Subcutaneous abdominal adipose tissue (tissue), 5 donors: Measurements from ENCODE around the gene IREB2.
"Not testable (repeated sequence)": the region's sequence is repeated elsewhere in the genome, so short reads cannot be mapped to it uniquely, and the experiment has no call there.

ENCODE experiments used
- H3K27ac ChIP-seq: one replicate; pipeline ENCODE4 v1.7.0; 2013; ENCODE audit warnings: low read depth, mild to moderate bottlenecking, inconsistent platforms, low read length, moderate library complexity
- H3K27me3 ChIP-seq, 5 donors: one replicate each; pipeline ENCODE4 v1.7.0; 2013; ENCODE audit warnings: low read length in 5 of 5, inconsistent platforms in 1 of 5; ENCODE audit not compliant: control insufficient read depth in 5 of 5, insufficient read depth in 4 of 5
- H3K36me3 ChIP-seq, 5 donors: one replicate each; pipeline ENCODE4 v1.7.0; 2013; ENCODE audit warnings: low read length in 5 of 5; ENCODE audit not compliant: control insufficient read depth in 5 of 5, insufficient read depth in 5 of 5
- H3K4me1 ChIP-seq, 5 donors: one replicate each; pipeline ENCODE4 v1.7.0; 2013; ENCODE audit warnings: low read length in 5 of 5, mild to moderate bottlenecking in 3 of 5, moderate library complexity in 1 of 5; ENCODE audit not compliant: control insufficient read depth in 5 of 5, insufficient read depth in 5 of 5
- H3K4me3 ChIP-seq, 5 donors: one replicate each; pipeline ENCODE4 v1.7.0; 2013; ENCODE audit warnings: low read length in 5 of 5, low read depth in 1 of 5
- H3K9ac ChIP-seq, 5 donors: one replicate each; pipeline ENCODE4 v1.7.0; 2013; ENCODE audit warnings: low read length in 5 of 5, mild to moderate bottlenecking in 4 of 5, moderate library complexity in 3 of 5
- H3K9me3 ChIP-seq, 5 donors: one replicate each; pipeline ENCODE4 v1.7.0; 2013; ENCODE audit warnings: low read length in 5 of 5; ENCODE audit not compliant: control insufficient read depth in 5 of 5
- donor health status: healthy.
- donor health status: healthy.
- donor health status: healthy.
- donor health status: healthy.
- donor health status: healthy.

The IREB2 gene

GRCh38 chr15:78537266-78537905 is 99.4 kb downstream of the IREB2 start:
- H3K4me1 ChIP-seq = peaks cover 4 to 23% (median 20%) of the 10 kb centered on the region in 5 donors
- no peaks in the 10 kb centered on the region for H3K27me3 ChIP-seq
- no peak overlapping the region for H3K4me3 ChIP-seq
- H3K9ac ChIP-seq = no peak overlapping the region
- no peaks in the 10 kb centered on the region for H3K9me3 ChIP-seq
- H3K36me3 ChIP-seq = peaks cover 0 to 3% (median 2%) of the 10 kb centered on the region in 5 donors
- no peak overlapping the region for H3K27ac ChIP-seq

GRCh38 chr15:78538358-78538757 is 100.3 kb downstream of the IREB2 start:
- H3K9ac ChIP-seq = no peak overlapping the region
- H3K4me1 ChIP-seq = peaks cover 4 to 27% (median 24%) of the 10 kb centered on the region in 5 donors
- no peak overlapping the region for H3K27ac ChIP-seq
- H3K9me3 ChIP-seq = no peaks in the 10 kb centered on the region
- H3K4me3 ChIP-seq = no peak overlapping the region
- peaks cover under 1 to 12% (median 9%) of the 10 kb centered on the region in 5 donors for H3K36me3 ChIP-seq
- H3K27me3 ChIP-seq = no peaks in the 10 kb centered on the region

GRCh38 chr15:78539464-78540140 is 101.6 kb downstream of the IREB2 start:
- not testable (repeated sequence) for H3K27me3 ChIP-seq, H3K9me3 ChIP-seq
- peak overlapping the region; percentile 82 to 99 (median 96) for H3K9ac ChIP-seq
- peak overlapping the region; percentile 97 for H3K27ac ChIP-seq
- peaks cover 4 to 19% (median 12%) of the 10 kb centered on the region in 5 donors for H3K36me3 ChIP-seq
- H3K4me3 ChIP-seq = peak overlapping the region; percentile 81 to 98 (median 96)
- peaks cover 4 to 27% (median 24%) of the 10 kb centered on the region in 5 donors for H3K4me1 ChIP-seq

GRCh38 chr15:78540141-78540870 is 102.3 kb downstream of the IREB2 start, which contains the start of gene PSMA4:
Gene PSMA4 (plus strand): TSS chr15:78540444. CDS start chr15:78541928, 1,484 bp downstream.
- Histone ChIP-seq H3K4me1 (peaks cover 4 to 27% (median 24%) of the 10 kb centered on the region in 5 donors), H3K36me3 (peaks cover 11 to 26% (median 16%) of the 10 kb centered on the region in 5 donors), H3K9me3 (no peaks in the 10 kb centered on the region), H3K9ac (peak within 1 kb of the TSS; percentile 91 to 99 (median 96)), H3K27me3 (no peaks in the 10 kb centered on the region), H3K27ac (peak within 1 kb of the TSS; percentile 97), H3K4me3 (peak within 1 kb of the TSS; percentile 81 to 98 (median 96))

GRCh38 chr15:78540871-78541743 is 103.1 kb downstream of the IREB2 start:
- Histone ChIP-seq H3K9me3 (no peaks in the 10 kb centered on the region), H3K4me3 (peak overlapping the region; percentile 81 to 98 (median 95)), H3K27me3 (no peaks in the 10 kb centered on the region), H3K9ac (peak overlapping the region; percentile 91 to 99 (median 96)), H3K4me1 (peaks cover 4 to 27% (median 24%) of the 10 kb centered on the region in 5 donors), H3K27ac (peak overlapping the region; percentile 97), H3K36me3 (peaks cover 17 to 34% (median 24%) of the 10 kb centered on the region in 5 donors)

GRCh38 chr15:78541744-78542034 is 103.7 kb downstream of the IREB2 start:
- Histone ChIP-seq H3K9ac (peak overlapping the region; percentile 91 to 99 (median 96)), H3K27ac (peak overlapping the region; percentile 97), H3K4me3 (peak overlapping the region in 4 of 5 donors; percentile 81 to 98 (median 96)), H3K27me3 (no peaks in the 10 kb centered on the region), H3K36me3 (peaks cover 20 to 40% (median 29%) of the 10 kb centered on the region in 5 donors), H3K9me3 (no peaks in the 10 kb centered on the region), H3K4me1 (peaks cover 4 to 27% (median 24%) of the 10 kb centered on the region in 5 donors)

GRCh38 chr15:78542647-78543046 is 104.6 kb downstream of the IREB2 start:
- no peak overlapping the region for H3K9ac ChIP-seq
- no peaks in the 10 kb centered on the region for H3K27me3 ChIP-seq
- H3K27ac ChIP-seq = no peak overlapping the region
- H3K4me1 ChIP-seq = peaks cover 4 to 27% (median 24%) of the 10 kb centered on the region in 5 donors
- H3K4me3 ChIP-seq = no peak overlapping the region
- H3K9me3 ChIP-seq = no peaks in the 10 kb centered on the region
- peaks cover 24 to 50% (median 38%) of the 10 kb centered on the region in 5 donors for H3K36me3 ChIP-seq

GRCh38 chr15:78550194-78550593 is 112.2 kb downstream of the IREB2 start:
- no peak overlapping the region for H3K4me3 ChIP-seq
- H3K9me3 ChIP-seq = no peaks in the 10 kb centered on the region
- no peaks in the 10 kb centered on the region for H3K4me1 ChIP-seq
- no peak overlapping the region for H3K9ac ChIP-seq
- no peaks in the 10 kb centered on the region for H3K27me3 ChIP-seq
- H3K36me3 ChIP-seq = peaks cover 37 to 62% (median 57%) of the 10 kb centered on the region in 5 donors
- H3K27ac ChIP-seq = no peak overlapping the region

GRCh38 chr15:78550815-78551214 is 112.8 kb downstream of the IREB2 start:
- no peak overlapping the region for H3K9ac ChIP-seq
- H3K4me1 ChIP-seq = no peaks in the 10 kb centered on the region
- H3K27ac ChIP-seq = no peak overlapping the region
- no peaks in the 10 kb centered on the region for H3K9me3 ChIP-seq
- H3K27me3 ChIP-seq = no peaks in the 10 kb centered on the region
- no peak overlapping the region for H3K4me3 ChIP-seq
- H3K36me3 ChIP-seq = peaks cover 31 to 56% (median 51%) of the 10 kb centered on the region in 5 donors
